Stimulated activated CD8-positive, alpha-beta memory T cell treated with anti-CD3 and anti-CD28 coated beads, Interleukin-12 subunit alpha, Interleukin-12 subunit beta, amount 100 ng/mL, for 1 hour (primary cell): ENCODE data around the gene UGGT1.
"Not testable (repeated sequence)": the region's sequence is repeated elsewhere in the genome, so short reads cannot be mapped to it uniquely, and the experiment has no call there.

Source experiments
- DNase-seq: peaks from one replicate; pipeline ENCODE4 v3.0.0-alpha.2; 2020; ENCODE audit warnings: low read depth

Gene UGGT1

DNA sequence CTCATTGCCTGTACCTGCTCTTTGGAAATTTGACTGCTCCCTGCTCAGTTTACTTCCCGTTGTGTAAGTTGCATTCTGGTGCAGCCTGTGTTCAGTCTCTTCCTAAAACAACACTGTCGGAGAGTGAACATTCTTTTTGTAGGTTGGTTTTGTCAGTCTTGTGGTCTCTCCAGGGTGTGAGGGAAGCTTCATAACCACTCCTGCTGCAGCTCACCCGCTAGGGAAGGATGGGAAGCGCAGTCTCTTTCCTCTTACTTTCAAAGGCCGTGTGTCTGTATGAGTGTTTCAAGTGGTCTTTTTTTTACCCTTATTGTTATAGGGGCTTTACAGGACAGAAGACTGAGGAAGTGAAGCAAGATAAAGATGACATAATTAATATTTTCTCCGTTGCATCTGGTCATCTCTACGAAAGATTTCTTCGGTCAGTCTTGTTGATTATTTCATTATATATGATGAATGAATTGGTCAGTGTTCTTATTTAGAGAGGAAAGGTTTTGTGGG is 87.2 kb downstream of the UGGT1 start:
- DNase-seq: no peak

DNA sequence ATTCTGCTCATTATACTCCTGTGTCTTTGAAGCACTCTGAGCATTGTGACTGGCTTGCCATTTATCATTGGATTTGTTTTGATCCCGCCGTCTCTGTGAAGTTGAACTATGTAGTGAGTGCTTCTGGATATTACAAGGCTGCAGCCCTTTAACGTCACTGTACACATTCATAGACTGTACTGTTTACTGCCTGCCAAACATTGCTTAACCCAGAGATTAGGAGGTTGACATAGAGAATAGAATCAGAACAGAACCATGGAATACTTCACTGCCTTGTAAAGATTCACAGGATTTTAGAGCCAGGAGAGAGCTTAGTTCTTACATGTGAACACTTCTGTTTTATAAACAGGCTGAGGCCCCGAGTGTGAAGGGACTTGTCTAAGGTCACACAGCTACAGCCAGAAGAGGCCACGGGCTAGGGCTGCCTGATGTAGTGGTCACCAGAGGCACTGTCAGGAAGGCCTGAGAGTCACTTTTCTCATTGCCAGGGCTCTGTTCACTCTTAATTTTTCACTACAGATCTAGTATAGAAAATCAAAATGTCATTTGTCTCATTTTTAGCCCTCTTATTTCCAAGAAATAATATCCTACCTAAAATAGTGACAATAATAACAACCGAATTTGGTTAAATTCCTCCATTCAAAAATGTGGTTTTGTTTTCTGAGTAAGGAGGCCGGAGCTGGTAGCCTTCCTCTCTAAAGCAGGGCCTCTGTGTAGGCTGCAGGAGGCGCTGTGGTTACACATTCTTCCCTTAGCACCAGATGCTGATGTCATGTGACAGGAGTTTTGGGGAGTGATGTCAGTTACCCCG is 87.9 kb downstream of the UGGT1 start:
- DNase-seq: peak; percentile 7

DNA sequence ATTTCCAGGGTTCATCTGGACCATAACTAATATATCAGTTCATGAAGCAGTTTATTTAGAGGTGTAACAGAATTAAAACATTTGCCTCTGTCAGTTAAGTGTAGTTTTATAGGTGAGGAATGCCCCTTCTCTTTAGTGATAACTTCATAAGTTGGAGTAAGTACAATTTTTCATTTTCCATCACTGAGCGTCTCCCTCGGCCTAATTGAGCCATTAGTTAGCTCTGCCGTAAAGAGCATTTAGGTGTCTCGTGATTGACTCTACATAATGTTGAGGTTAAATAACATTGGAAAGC is 88.4 kb downstream of the UGGT1 start:
- no peak for DNase-seq

GRCh38 chr2:128180031-128180430 is 89.0 kb downstream of the UGGT1 start:
- DNase-seq: no peak

- no peak for DNase-seq
Observed at GRCh38 chr2:128185576-128185975, 94.6 kb downstream of the UGGT1 start.

DNA sequence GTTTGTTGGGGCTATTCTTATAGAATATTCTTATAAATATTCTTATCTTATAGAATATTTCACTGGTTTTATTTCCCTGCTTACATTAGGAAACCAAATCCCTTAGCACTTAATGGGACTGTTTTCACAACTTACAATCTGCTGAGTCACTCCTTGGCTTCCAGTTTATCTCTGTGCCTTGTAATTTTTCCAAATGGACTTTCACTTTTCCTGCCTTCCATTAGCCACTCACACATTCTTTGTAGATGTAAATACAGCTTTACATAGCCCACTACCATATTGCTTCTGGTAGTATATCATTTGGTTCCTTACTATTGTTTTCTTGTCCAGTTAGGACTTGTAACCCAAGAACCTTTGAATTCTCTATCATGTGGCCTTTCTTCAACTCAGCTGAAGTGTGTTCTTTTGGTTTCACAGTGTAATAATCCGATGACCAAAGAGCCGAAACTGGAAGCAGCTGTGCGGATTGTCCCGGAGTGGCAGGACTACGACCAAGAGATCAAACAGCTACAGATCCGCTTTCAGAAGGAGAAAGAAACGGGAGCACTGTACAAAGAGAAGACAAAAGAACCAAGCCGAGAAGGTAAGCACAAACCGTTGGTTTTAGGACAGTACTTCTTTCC is 96.1 kb downstream of the UGGT1 start:
- no peak for DNase-seq

- DNase-seq: no peak
Observed at GRCh38 chr2:128195435-128195984, 104.5 kb downstream of the UGGT1 start.

- DNase-seq: no peak
Observed at GRCh38 chr2:128196026-128196425, 105.0 kb downstream of the UGGT1 start.

- DNase-seq: no peak
Observed at GRCh38 chr2:128196471-128196931, 105.5 kb downstream of the UGGT1 start.

- no peak for DNase-seq
Observed at GRCh38 chr2:128197059-128197458, 106.1 kb downstream of the UGGT1 start.

- no peak for DNase-seq
Observed at GRCh38 chr2:128198656-128199055, 107.7 kb downstream of the UGGT1 start.

- no peak for DNase-seq
Observed at GRCh38 chr2:128199141-128199540, 108.1 kb downstream of the UGGT1 start.

DNA sequence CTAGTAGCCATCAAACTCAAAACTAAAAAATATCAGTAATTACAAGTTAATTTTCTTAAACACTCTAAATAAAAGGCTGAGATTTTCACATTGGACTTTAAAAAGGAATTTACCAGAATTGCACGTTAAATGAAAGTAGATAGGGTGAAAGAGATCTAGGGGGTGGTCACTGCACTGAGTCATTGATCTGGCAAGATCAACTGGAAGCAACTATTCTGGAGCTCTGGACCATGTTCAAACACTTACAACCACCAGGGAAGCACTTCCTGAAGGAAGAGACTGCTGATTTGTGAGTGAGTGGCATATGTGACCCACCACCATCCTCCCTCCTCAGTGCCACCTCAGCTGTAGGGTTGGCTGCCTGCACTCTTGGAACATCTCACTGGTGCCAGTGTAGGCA is 111.8 kb downstream of the UGGT1 start:
- no peak for DNase-seq

DNA sequence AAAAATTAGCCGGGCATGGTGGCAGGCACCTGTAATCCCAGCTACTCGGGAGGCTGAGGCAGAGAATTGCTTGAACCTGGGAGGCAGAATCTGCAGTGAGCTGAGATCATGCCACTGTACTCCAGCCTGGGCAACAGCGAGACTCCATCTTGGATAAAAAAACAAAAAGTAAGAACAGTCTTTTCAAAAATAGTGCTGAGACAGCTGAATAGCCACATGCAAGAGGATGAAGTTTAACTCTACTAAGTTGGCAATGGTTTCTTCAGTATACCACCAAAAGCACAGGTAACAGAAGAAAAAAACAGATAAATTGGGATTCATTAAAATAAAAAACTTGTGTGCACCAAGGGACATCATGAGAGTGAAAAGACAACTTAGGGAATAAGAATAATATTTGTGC is 115.2 kb downstream of the UGGT1 start:
- DNase-seq: no peak

- no peak for DNase-seq
Observed at GRCh38 chr2:128208023-128208422, 117.0 kb downstream of the UGGT1 start.

DNA sequence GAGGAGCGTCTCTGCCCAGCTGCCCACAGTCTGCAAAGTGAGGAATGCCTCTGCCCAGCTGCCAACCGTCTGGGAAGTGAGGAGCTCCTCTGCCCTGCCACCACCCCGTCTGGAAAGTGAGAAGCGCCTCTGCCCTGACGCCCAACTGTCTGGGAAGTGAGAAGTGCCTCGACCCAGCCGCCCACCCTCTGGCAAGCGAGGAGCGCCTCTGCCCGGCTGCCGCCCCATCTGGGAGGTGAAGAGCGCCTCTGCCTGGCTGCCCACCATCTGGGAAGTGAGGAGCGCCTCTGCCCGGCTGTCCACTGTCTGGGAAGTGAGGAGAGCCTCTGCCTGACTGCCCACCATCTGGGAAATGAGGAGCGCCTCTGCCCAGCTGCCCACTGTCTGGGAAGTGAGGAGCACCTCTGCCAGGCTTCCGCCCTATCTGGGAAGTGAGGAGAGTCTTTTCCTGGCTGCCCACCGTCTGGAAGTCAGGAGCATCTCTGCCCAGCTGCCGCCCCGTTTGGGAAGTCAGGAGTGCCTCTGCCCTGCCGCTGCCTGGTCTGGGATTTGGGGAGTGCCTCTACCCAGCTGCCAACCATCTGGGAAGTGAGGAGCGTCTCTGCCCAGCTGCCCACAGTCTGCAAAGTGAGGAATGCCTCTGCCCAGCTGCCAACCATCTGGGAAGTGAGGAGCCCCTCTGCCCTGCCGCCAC is 117.8 kb downstream of the UGGT1 start:
- DNase-seq: not testable (repeated sequence)

DNA sequence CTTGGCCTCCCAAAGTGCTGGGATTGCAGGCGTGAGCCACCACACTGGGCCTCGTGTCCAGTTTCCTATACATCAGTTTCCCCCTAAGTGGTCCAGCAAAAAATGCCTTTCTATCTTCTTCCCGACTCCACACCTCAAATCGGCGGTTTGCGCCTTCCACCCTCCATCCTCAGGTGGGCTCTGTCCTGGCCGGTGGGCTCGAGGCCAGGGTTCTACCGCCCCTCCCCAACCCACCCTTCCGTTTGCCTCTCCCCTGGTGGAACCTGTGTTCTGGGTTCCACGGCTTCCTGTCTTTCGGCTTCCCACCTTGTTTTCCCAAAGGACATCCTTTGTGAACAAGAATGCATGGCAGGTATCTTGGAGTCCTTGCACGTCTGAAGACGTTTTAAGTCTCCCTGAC is 123.3 kb downstream of the UGGT1 start:
- DNase-seq: no peak

GRCh38 chr2:128214866-128215460 is 124.0 kb downstream of the UGGT1 start:
- no peak for DNase-seq

- no peak for DNase-seq
Observed at GRCh38 chr2:128215897-128216642, 125.1 kb downstream of the UGGT1 start.

GRCh38 chr2:128217671-128218070 is 126.7 kb downstream of the UGGT1 start:
- no peak for DNase-seq

DNA sequence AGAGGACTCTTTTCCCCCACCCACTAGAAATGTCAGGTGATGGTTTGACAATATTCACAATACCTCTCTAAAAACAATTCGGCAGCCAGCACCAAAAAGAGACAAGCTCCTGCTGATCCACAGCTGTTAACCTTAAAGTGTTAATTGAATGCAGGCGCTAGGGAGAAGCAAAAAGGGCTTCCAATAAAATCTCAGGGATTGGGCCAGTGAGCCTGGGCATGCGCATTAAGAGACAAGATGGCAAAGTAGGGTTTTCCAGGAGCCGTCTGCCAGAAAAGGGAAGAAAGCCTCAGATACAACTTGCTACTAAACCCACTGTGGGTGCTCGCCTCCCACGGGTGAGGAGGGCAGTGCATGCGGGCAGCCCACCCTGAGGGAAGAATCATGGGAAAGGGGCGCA is 128.9 kb downstream of the UGGT1 start:
- DNase-seq: no peak

GRCh38 chr2:128227862-128228261 is 136.9 kb downstream of the UGGT1 start:
- no peak for DNase-seq
